Panc1 (cell line): Measurements from ENCODE around the gene NKX1-2.

Experiments used
- CTCF ChIP-seq: fragments of 450-650 bp; IDR thresholded peaks from 2 replicates; pipeline ENCODE4 v1.5.1; 2017; ENCODE audit warnings: mild to moderate bottlenecking
- REST ChIP-seq, 2 experiments: IDR thresholded peaks; 2 replicates each; pipeline ENCODE4 v1.6.1; 2011 to 2012; ENCODE audit warnings: low read depth in 2 of 2, control low read depth in 1 of 2, low read length in 1 of 2, mild to moderate bottlenecking in 1 of 2, moderate library complexity in 1 of 2; ENCODE audit not compliant: insufficient read depth in 1 of 2

- TF ChIP-seq CTCF (no peak), REST (IDR thresholded peaks at IDR 0.05; ENCODE audit: insufficient read depth in 1 of 2, low read depth in 2 of 2, low read length in 1 of 2) (no peak)
Measured at GRCh38 chr10:124495725-124496124, 45.9 kb upstream of the NKX1-2 start.
